Adrenal gland (tissue), 12 donors: ENCODE data around the gene SLC44A4. TPM values are rescaled to one million over a fixed set of nuclear protein-coding genes. Genes with fewer than 3 reads are reported as not detected.

Experiments
- DNase-seq, 7 donors: peaks; one replicate each; pipeline ENCODE4 v3.0.0-alpha.2; 2019 to 2020
- H3K27ac ChIP-seq, 5 donors: fragments of 200-600 bp; sonication (generic) in 4 of 5; 1 replicate in 3 of 5; 2 replicates in 2 of 5; pipeline versions ENCODE4 v1.5.1 to v1.8.0; 2016 to 2020; ENCODE audit warnings: mild to moderate bottlenecking in 1 of 5
- H3K27me3 ChIP-seq: fragments of 200-600 bp; 2 replicates; pipeline ENCODE4 v1.8.0; 2021
- H3K36me3 ChIP-seq, 2 donors: fragments of 200-600 bp; replicated peaks in 1 of 2; 1 replicate in 1 of 2; 2 replicates in 1 of 2; pipeline versions ENCODE4 v1.5.1 to v1.8.0; 2018 to 2022
- H3K4me1 ChIP-seq, 2 donors: fragments of 200-600 bp; replicated peaks in 1 of 2; 1 replicate in 1 of 2; 2 replicates in 1 of 2; pipeline versions ENCODE4 v1.5.1 to v1.8.0; 2018 to 2021
- H3K4me3 ChIP-seq, 4 donors: fragments of 200-600 bp; sonication (generic) in 3 of 4; one replicate each; pipeline ENCODE4 v1.5.1; 2016 to 2018
- H3K9me3 ChIP-seq, 3 donors: fragments of 200-600 bp; sonication (generic) in 1 of 3; replicated peaks in 1 of 3; 1 replicate in 2 of 3; 2 replicates in 1 of 3; pipeline versions ENCODE4 v1.5.1 to v1.8.0; 2016 to 2021
- CTCF ChIP-seq, 6 experiments: fragments of 450-650 bp in 4 of 6; fragments of 200-600 bp in 2 of 6; sonication (generic) in 1 of 6; IDR thresholded peaks; 1 replicate in 5 of 6; 2 replicates in 1 of 6; pipeline versions ENCODE4 v1.5.1 to v1.8.0; 2016 to 2021; ENCODE audit warnings: antibody characterized with exemption in 6 of 6, mild to moderate bottlenecking in 2 of 6, moderate library complexity in 1 of 6
- POLR2A ChIP-seq, 2 donors: fragments of 450-650 bp; IDR thresholded peaks; one replicate each; pipeline ENCODE4 v1.6.1; 2017; ENCODE audit warnings: antibody characterized with exemption in 2 of 2, mild to moderate bottlenecking in 2 of 2, moderate library complexity in 1 of 2
- WGBS, 4 donors: extraction: QIAGEN DNeasy Blood & Tissue Kit in 2 of 4; methylation state at CpG; one replicate each; pipeline versions ENCODE4 v1.1.5 to v1.1.7; 2013 to 2017; 5-methylcytosine and 5-hydroxymethylcytosine counted together
- intact Hi-C, 2 donors: fragments of 100-400 bp; cut with DNase I; formaldehyde crosslinking; loops; one replicate each; pipeline versions ENCODE4 v1.14.1 to v1.15.0; 2022 to 2023
- polyA plus RNA-seq, 3 donors: library from polyadenylated mRNA; stranded (reverse); fragments of 200-250 nt in 2 of 3; fragments of 350-450 nt in 1 of 3; fragmentation: Illumina TruSeq in 1 of 3; extraction: RNeasy Lipid Tissue Mini Kit (QIAGEN cat#74804) in 1 of 3; gene quantifications; one replicate each; pipeline ENCODE4 v1.2.3, GENCODE V29; 2013 to 2014
- small RNA-seq, 2 donors: library from RNA; depleted of rRNA; stranded (forward); fragments of <200 nt; gene quantifications; one replicate each; pipeline ENCODE3, GENCODE V24; 2016
- total RNA-seq, 9 donors: library from RNA; depleted of rRNA in 4 of 9; stranded (reverse); fragments of >200 nt in 4 of 9; fragments of 120-200 nt in 1 of 9; fragmentation: NEBNext Ultra II Directional in 1 of 9; extraction: Animal tissue kit (Norgen Biotek cat#: 25700) in 1 of 9; gene quantifications; one replicate each; pipeline versions ENCODE4 v1.1.0 to v1.2.4, GENCODE V29; 2013 to 2023
- donor health status: healthy with polysubstance abuse.
- donor health status: Bipolar disorder and iron deficiency.
- donor health status: DM: yes; HTN: yes; CAD: no.
- donor health status: DM: no; HTN: no; CAD: no.
- donor health status: DM: no; HTN: no; CAD: no.
- donor health status: DM: yes; HTN: yes; CAD: no.

Gene SLC44A4
- total and polyA plus RNA-seq, 12 donors, result 1.2 to 30.1 (median 12.7) TPM

GRCh38 chr6:31813465-31813849 is 65.3 kb downstream of the SLC44A4 start:
- peak in 1 of 7 donors; percentile 20 for DNase-seq
- peaks cover 2 to 22% of the 10 kb centered on the region in 2 donors for H3K4me1 ChIP-seq
- no peak for TF ChIP-seq POLR2A (IDR thresholded peaks at IDR 0.05)
- TF ChIP-seq CTCF (IDR thresholded peaks at IDR 0.05), result no peak
- intact Hi-C loops, result no loop called here
- no peaks in the 10 kb centered on the region for H3K36me3 ChIP-seq
- peak overlapping the region in 4 of 5 donors; percentile 69 to 100 (median 94) for H3K27ac ChIP-seq
- no peaks in the 10 kb centered on the region for H3K27me3 ChIP-seq
- peak overlapping the region in 1 of 4 donors; percentile 56 for H3K4me3 ChIP-seq
- no peaks in the 10 kb centered on the region for H3K9me3 ChIP-seq
- WGBS, 4 donors, result 92 to 97% (median 97%) methylated on average over 7 of the region's 7 CpGs

Small RNA genes lying within 50 kb of the gene (small RNA-seq; reads per million reads assigned to genes)
- 950 to 1,089 reads per million in 2 donors for gene SNORD48
- 0 reads per million in 2 donors for gene SNORD52

Other genes with a start within 250 kb of the SLC44A4 start
Only the 30 nearest of the 35 such genes appear.
- 10 to 100 TPM; 10.2 to 61.2 (median 16.9) TPM for gene GPANK1, start 214.0 kb downstream of the SLC44A4 start, total RNA-seq
- 10 to 100 TPM in 2 of 3 donors, 1 to 10 TPM in 1; 7.4 to 18.3 (median 17.6) TPM for gene GPANK1, start 214.0 kb downstream of the SLC44A4 start, polyA plus RNA-seq
- gene CSNK2B, start 212.9 kb downstream of the SLC44A4 start, total RNA-seq, result 100 to 1,000 TPM; 142 to 324 (median 177) TPM
- gene CSNK2B, start 212.9 kb downstream of the SLC44A4 start, polyA plus RNA-seq, result 100 to 1,000 TPM; 171 to 239 (median 236) TPM
- 10 to 100 TPM in 1 of 9 donors, 1 to 10 TPM in 6, under 1 TPM in 2; 0.48 to 13.3 (median 3.4) TPM for gene LY6G5B, start 209.0 kb downstream of the SLC44A4 start, total RNA-seq
- 10 to 100 TPM in 1 of 3 donors, 1 to 10 TPM in 2; 4.2 to 13.4 (median 8.1) TPM for gene LY6G5B, start 209.0 kb downstream of the SLC44A4 start, polyA plus RNA-seq
- 1 to 10 TPM in 5 of 9 donors, under 1 TPM in 3, not detected in 1; 0.39 to 2.5 (median 1.8) TPM for gene LY6G5C, start 197.9 kb downstream of the SLC44A4 start, total RNA-seq
- 1 to 10 TPM in 2 of 3 donors, under 1 TPM in 1; 0.75 to 3.6 (median 3.1) TPM for gene LY6G5C, start 197.9 kb downstream of the SLC44A4 start, polyA plus RNA-seq
- 10 to 100 TPM; 48.0 to 64.4 (median 54.9) TPM for gene ABHD16A, start 175.7 kb downstream of the SLC44A4 start, total RNA-seq
- gene ABHD16A, start 175.7 kb downstream of the SLC44A4 start, polyA plus RNA-seq, result 10 to 100 TPM; 38.7 to 73.1 (median 62.9) TPM
- under 1 TPM in 1 of 9 donors, not detected in 8; 0.44 TPM for gene LY6G6F, start 172.1 kb downstream of the SLC44A4 start, total RNA-seq
- not detected for gene LY6G6F, start 172.1 kb downstream of the SLC44A4 start, polyA plus RNA-seq
- gene LY6G6D, start 163.6 kb downstream of the SLC44A4 start, total RNA-seq, result not detected
- gene LY6G6D, start 163.6 kb downstream of the SLC44A4 start, polyA plus RNA-seq, result not detected
- gene LY6G6C, start 157.3 kb downstream of the SLC44A4 start, total RNA-seq, result not detected
- not detected for gene LY6G6C, start 157.3 kb downstream of the SLC44A4 start, polyA plus RNA-seq
- gene MPIG6B, start 155.6 kb downstream of the SLC44A4 start, total RNA-seq, result under 1 TPM in 2 of 9 donors, not detected in 7; 0.22 to 0.65 TPM
- gene MPIG6B, start 155.6 kb downstream of the SLC44A4 start, polyA plus RNA-seq, result under 1 TPM in 2 of 3 donors, not detected in 1; 0.07 to 0.08 TPM
- gene DDAH2, start 149.7 kb downstream of the SLC44A4 start, total RNA-seq, result 10 to 100 TPM; 21.1 to 52.7 (median 31.5) TPM
- gene DDAH2, start 149.7 kb downstream of the SLC44A4 start, polyA plus RNA-seq, result 100 to 1,000 TPM in 2 of 3 donors, 1 to 10 TPM in 1; 6.4 to 202 (median 138) TPM
- 100 to 1,000 TPM; 176 to 426 (median 217) TPM for gene CLIC1, start 142.5 kb downstream of the SLC44A4 start, total RNA-seq
- 100 to 1,000 TPM; 109 to 252 (median 146) TPM for gene CLIC1, start 142.5 kb downstream of the SLC44A4 start, polyA plus RNA-seq
- gene MSH5, start 139.0 kb downstream of the SLC44A4 start, total RNA-seq, result 10 to 100 TPM in 3 of 9 donors, 1 to 10 TPM in 6; 3.0 to 16.7 (median 5.9) TPM
- 10 to 100 TPM in 2 of 3 donors, 1 to 10 TPM in 1; 3.6 to 24.5 (median 16.8) TPM for gene MSH5, start 139.0 kb downstream of the SLC44A4 start, polyA plus RNA-seq
- 1 to 10 TPM in 1 of 9 donors, under 1 TPM in 3, not detected in 5; 0.46 to 2.3 (median 0.84) TPM for gene SAPCD1, start 116.3 kb downstream of the SLC44A4 start, total RNA-seq
- gene SAPCD1, start 116.3 kb downstream of the SLC44A4 start, polyA plus RNA-seq, result 10 to 100 TPM in 1 of 3 donors, 1 to 10 TPM in 1, under 1 TPM in 1; 0.75 to 17.2 (median 6.0) TPM
- gene VWA7, start 101.7 kb downstream of the SLC44A4 start, total RNA-seq, result 1 to 10 TPM in 2 of 9 donors, under 1 TPM in 7; 0.17 to 2.3 (median 0.36) TPM
- gene VWA7, start 101.7 kb downstream of the SLC44A4 start, polyA plus RNA-seq, result 1 to 10 TPM in 2 of 3 donors, under 1 TPM in 1; 0.74 to 8.1 (median 1.1) TPM
- 10 to 100 TPM; 15.0 to 90.8 (median 54.9) TPM for gene VARS1, start 83.2 kb downstream of the SLC44A4 start, total RNA-seq
- 10 to 100 TPM; 58.6 to 74.6 (median 59.2) TPM for gene VARS1, start 83.2 kb downstream of the SLC44A4 start, polyA plus RNA-seq
- gene LSM2, start 72.0 kb downstream of the SLC44A4 start, total RNA-seq, result 10 to 100 TPM; 29.2 to 61.3 (median 43.5) TPM
- 10 to 100 TPM; 28.0 to 55.2 (median 42.8) TPM for gene LSM2, start 72.0 kb downstream of the SLC44A4 start, polyA plus RNA-seq
- 1 to 10 TPM in 8 of 9 donors, under 1 TPM in 1; 0.79 to 4.3 (median 1.9) TPM for gene HSPA1L, start 63.7 kb downstream of the SLC44A4 start, total RNA-seq
- gene HSPA1L, start 63.7 kb downstream of the SLC44A4 start, polyA plus RNA-seq, result 1 to 10 TPM; 1.0 to 5.3 (median 1.1) TPM
- 100 to 1,000 TPM; 102 to 261 (median 211) TPM for gene HSPA1A, start 63.5 kb downstream of the SLC44A4 start, total RNA-seq
- gene HSPA1A, start 63.5 kb downstream of the SLC44A4 start, polyA plus RNA-seq, result 10 to 100 TPM; 48.5 to 89.4 (median 84.3) TPM
- 100 to 1,000 TPM; 156 to 424 (median 265) TPM for gene HSPA1B, start 51.3 kb downstream of the SLC44A4 start, total RNA-seq
- gene HSPA1B, start 51.3 kb downstream of the SLC44A4 start, polyA plus RNA-seq, result 100 to 1,000 TPM in 1 of 3 donors, 10 to 100 TPM in 2; 29.0 to 102 (median 38.6) TPM
- 100 to 1,000 TPM; 101 to 178 (median 118) TPM for gene NEU1, start 16.2 kb downstream of the SLC44A4 start, total RNA-seq
- gene NEU1, start 16.2 kb downstream of the SLC44A4 start, polyA plus RNA-seq, result 10 to 100 TPM; 57.8 to 94.7 (median 85.9) TPM
- 10 to 100 TPM; 22.5 to 67.6 (median 43.1) TPM for gene EHMT2, start 18.7 kb upstream of the SLC44A4 start, total RNA-seq
- 100 to 1,000 TPM in 1 of 3 donors, 10 to 100 TPM in 2; 16.8 to 107 (median 59.4) TPM for gene EHMT2, start 18.7 kb upstream of the SLC44A4 start, polyA plus RNA-seq
- 10 to 100 TPM in 1 of 9 donors, 1 to 10 TPM in 6, under 1 TPM in 2; 0.69 to 14.5 (median 3.3) TPM for gene ZBTB12, start 23.1 kb upstream of the SLC44A4 start, total RNA-seq
- 1 to 10 TPM; 1.7 to 4.8 (median 2.6) TPM for gene ZBTB12, start 23.1 kb upstream of the SLC44A4 start, polyA plus RNA-seq
- 100 to 1,000 TPM in 1 of 9 donors, 10 to 100 TPM in 7, 1 to 10 TPM in 1; 4.6 to 107 (median 38.8) TPM for gene C2, start 48.7 kb upstream of the SLC44A4 start, total RNA-seq
- 10 to 100 TPM; 13.3 to 25.0 (median 19.0) TPM for gene C2, start 48.7 kb upstream of the SLC44A4 start, polyA plus RNA-seq
- 100 to 1,000 TPM in 2 of 9 donors, 10 to 100 TPM in 6, under 1 TPM in 1; 0.78 to 166 (median 23.2) TPM for gene CFB, start 67.1 kb upstream of the SLC44A4 start, total RNA-seq
- gene CFB, start 67.1 kb upstream of the SLC44A4 start, polyA plus RNA-seq, result 10 to 100 TPM; 10.2 to 76.4 (median 60.6) TPM
- 100 to 1,000 TPM in 3 of 9 donors, 10 to 100 TPM in 6; 64.4 to 107 (median 94.5) TPM for gene NELFE, start 80.0 kb upstream of the SLC44A4 start, total RNA-seq
- 100 to 1,000 TPM in 2 of 3 donors, 10 to 100 TPM in 1; 89.9 to 117 (median 106) TPM for gene NELFE, start 80.0 kb upstream of the SLC44A4 start, polyA plus RNA-seq
- 100 to 1,000 TPM in 4 of 9 donors, 10 to 100 TPM in 5; 29.9 to 231 (median 80.4) TPM for gene SKIC2, start 80.2 kb upstream of the SLC44A4 start, total RNA-seq
- 100 to 1,000 TPM in 2 of 3 donors, 10 to 100 TPM in 1; 38.8 to 330 (median 243) TPM for gene SKIC2, start 80.2 kb upstream of the SLC44A4 start, polyA plus RNA-seq
- 10 to 100 TPM; 19.9 to 57.1 (median 44.6) TPM for gene DXO, start 93.1 kb upstream of the SLC44A4 start, total RNA-seq
- gene DXO, start 93.1 kb upstream of the SLC44A4 start, polyA plus RNA-seq, result 100 to 1,000 TPM in 1 of 3 donors, 10 to 100 TPM in 2; 38.7 to 102 (median 83.7) TPM
- 1,000 to 10,000 TPM in 6 of 9 donors, 100 to 1,000 TPM in 3; 547 to 2,285 (median 1,171) TPM for gene C4A, start 103.1 kb upstream of the SLC44A4 start, total RNA-seq
- 1,000 to 10,000 TPM in 1 of 3 donors, 100 to 1,000 TPM in 2; 212 to 1,408 (median 665) TPM for gene C4A, start 103.1 kb upstream of the SLC44A4 start, polyA plus RNA-seq
- 1,000 to 10,000 TPM in 7 of 9 donors, 100 to 1,000 TPM in 2; 948 to 5,092 (median 1,365) TPM for gene C4B, start 135.8 kb upstream of the SLC44A4 start, total RNA-seq
- 1,000 to 10,000 TPM in 1 of 3 donors, 100 to 1,000 TPM in 2; 236 to 1,852 (median 796) TPM for gene C4B, start 135.8 kb upstream of the SLC44A4 start, polyA plus RNA-seq
- 1,000 to 10,000 TPM in 8 of 9 donors, 100 to 1,000 TPM in 1; 780 to 6,352 (median 2,415) TPM for gene CYP21A2, start 159.4 kb upstream of the SLC44A4 start, total RNA-seq
- 1,000 to 10,000 TPM in 2 of 3 donors, 100 to 1,000 TPM in 1; 528 to 4,039 (median 2,532) TPM for gene CYP21A2, start 159.4 kb upstream of the SLC44A4 start, polyA plus RNA-seq